Glomerular visceral epithelial cell (primary cell): ENCODE results near the gene RNF217.
A peak's percentile ranks its signal among the peaks of the same experiment; 100 is the strongest.
"Not testable (repeated sequence)": the region's sequence is repeated elsewhere in the genome, so short reads cannot be mapped to it uniquely, and the experiment has no call there.

ENCODE experiments used
- DNase-seq: peaks from one replicate; pipeline ENCODE4 v3.0.0-alpha.2; 2016; ENCODE audit errors: extremely low spot score

Gene RNF217

DNA sequence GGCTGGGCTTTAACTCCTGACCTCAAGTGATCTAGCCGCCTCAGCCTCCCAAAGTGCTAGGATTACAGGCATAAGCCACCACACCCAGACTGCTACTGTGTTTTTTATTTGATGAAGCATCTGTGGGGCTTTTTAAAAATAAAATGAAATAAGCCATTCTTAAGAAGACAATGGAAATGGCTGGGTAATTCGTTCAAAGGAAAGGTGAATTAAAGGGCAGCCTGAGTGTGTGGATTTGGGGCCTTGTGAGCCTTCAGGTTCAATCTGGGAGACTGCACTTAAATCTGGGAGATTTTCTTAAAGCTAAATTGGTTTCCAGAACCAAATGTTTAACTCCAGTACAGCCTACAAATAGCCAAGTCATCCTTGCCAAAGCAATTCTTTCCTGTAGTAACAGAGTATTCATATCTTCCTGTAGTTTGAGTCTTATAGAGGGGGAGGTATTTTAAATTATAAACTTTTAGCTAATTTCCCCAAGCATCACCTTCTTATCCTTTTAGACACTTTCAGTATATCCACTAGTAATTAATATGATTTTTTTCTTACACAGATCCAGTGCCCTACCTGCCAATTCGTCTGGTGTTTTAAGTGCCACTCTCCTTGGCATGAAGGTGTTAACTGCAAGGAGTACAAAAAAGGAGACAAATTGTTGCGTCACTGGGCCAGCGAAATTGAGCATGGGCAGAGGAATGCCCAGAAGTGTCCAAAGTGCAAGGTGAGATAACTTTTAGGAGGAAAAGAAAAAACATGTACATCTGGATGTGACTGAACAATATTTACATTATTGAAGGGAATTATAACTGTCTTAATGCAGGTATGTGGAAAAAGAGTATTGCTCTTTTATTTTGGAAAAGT lies 95.4 kb downstream of the RNF217 start:
- DNase-seq, result no peak

GRCh38 chr6:125058546-125058945 lies 96.3 kb downstream of the RNF217 start:
- DNase-seq, result no peak

- DNase-seq, result no peak
Observed at GRCh38 chr6:125063307-125063706, 101.1 kb downstream of the RNF217 start.

DNA sequence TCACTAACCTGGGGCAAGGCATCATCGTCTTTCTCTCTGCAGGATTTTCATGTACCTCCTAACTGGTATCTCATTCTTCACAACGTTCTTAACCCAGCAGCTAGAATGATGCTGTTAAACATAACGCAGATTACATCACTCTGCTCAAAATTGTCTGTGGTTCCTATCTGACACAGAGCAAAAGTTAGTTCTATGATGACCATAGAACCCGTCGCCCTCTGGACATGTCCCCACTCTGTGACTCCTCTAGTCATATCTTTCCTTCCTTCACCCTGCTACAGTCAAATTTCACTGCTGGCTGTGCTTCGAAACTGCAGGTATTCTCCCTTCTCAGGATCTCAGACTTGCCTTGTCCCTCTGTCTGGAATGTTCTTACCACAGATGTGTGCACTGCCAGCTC lies 103.9 kb downstream of the RNF217 start:
- DNase-seq, result no peak

- peak; percentile 45 for DNase-seq
Observed at GRCh38 chr6:125066964-125067363, 104.7 kb downstream of the RNF217 start.

DNA sequence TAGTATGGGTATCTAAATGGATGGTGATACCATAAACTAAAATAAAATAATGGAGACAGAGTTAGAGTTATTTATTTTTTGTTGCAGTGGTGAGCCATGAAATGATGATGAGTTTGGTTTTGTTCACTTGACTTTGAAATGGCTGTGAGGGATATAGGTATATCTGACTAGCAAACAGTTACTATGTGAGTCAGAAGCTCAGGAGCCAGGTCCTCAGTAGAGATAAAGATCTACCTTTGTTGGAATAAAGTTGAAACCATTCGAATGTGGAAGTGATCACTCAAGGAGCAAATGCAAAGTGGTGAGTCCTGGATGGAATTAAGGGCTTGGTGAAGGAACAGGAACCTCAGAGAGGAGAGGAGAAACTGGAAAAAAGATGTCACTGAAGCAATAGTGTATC lies 105.3 kb downstream of the RNF217 start:
- no peak for DNase-seq

DNA sequence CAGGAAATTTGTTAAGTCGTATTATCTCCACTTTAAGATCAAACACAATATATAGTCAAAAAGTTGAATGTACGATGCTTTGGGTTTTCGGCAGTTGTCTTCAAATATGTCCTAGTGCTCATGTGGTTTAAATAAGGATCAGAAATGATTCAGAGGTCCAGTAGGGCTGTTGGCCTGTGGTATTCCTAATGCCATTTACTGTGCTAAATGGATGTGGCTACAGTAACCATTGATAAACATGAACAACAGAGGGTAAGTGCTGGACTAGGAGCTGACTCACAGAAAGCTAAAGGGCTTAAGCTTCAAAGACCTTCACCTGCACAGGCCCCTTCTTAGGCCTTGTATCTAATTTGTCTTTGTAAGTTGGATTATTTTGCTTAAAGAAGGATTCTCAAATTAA lies 110.8 kb downstream of the RNF217 start:
- DNase-seq, result no peak

DNA sequence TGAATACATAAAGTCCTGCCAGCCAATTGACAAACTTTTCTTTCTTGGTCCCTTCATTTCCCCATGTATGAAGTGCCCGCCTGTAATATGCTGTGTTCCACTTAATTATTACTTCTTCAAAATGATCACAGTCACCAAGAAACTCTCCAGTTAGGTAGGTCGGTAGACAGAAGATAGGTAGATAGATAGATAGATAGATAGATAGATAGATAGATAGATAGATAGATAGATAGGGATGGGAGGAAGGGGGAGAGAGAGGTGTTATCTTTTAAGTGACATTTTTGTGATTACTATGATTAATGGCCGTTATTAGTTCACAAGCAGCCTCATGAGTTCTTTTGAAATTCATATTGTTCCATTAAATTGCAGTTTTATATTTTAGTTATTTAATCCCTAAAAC lies 111.9 kb downstream of the RNF217 start:
- DNase-seq, result no peak

GRCh38 chr6:125075073-125075472 lies 112.8 kb downstream of the RNF217 start:
- not testable (repeated sequence) for DNase-seq

GRCh38 chr6:125075741-125076481 lies 113.7 kb downstream of the RNF217 start:
- DNase-seq, result no peak

DNA sequence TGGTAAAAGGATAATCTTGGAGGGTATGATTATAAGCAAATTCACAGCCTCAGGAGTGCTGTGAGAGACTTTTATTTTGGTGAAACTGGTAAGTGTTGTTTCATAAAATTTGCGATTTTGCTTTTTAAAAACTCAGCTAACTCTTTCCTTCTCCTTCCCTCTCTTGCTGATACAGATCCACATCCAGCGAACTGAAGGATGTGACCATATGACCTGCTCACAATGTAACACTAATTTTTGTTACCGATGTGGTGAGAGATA lies 114.2 kb downstream of the RNF217 start:
- DNase-seq, result no peak

- no peak for DNase-seq
Observed at GRCh38 chr6:125077453-125077852, 115.2 kb downstream of the RNF217 start.

DNA sequence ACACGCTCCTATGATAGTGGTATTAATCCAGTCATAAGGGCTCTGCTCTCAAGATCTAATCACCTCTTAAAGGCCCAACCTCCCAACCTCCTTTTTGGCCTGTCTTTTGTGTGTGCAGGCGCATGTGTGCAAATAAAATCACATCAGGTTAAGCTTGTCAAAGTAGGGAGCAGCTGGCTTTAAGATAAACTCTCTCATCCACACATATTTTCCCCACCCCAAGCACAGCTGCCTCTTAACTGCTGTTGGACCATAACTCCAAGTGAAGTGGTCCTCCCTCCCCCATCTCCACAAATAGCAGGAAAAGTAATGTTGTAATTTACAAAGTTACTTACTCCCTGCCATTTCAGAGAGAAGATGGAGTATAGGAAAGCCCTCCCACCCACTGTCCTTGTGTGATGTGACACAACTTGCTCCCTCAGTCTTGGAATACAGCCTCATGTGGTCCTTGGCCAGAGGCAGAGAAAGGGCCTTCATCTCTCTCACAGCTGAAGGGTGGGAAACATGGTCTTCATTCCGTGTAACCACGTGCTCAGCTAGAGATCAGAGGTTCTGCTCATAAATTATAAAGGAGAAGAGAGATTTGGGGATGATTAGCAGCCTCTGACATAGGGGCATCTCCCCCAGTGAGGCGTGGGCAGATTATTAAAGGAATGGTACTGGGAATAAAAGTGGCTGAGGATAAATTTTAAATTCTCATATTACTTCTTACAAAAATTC lies 116.5 kb downstream of the RNF217 start:
- DNase-seq, result no peak

DNA sequence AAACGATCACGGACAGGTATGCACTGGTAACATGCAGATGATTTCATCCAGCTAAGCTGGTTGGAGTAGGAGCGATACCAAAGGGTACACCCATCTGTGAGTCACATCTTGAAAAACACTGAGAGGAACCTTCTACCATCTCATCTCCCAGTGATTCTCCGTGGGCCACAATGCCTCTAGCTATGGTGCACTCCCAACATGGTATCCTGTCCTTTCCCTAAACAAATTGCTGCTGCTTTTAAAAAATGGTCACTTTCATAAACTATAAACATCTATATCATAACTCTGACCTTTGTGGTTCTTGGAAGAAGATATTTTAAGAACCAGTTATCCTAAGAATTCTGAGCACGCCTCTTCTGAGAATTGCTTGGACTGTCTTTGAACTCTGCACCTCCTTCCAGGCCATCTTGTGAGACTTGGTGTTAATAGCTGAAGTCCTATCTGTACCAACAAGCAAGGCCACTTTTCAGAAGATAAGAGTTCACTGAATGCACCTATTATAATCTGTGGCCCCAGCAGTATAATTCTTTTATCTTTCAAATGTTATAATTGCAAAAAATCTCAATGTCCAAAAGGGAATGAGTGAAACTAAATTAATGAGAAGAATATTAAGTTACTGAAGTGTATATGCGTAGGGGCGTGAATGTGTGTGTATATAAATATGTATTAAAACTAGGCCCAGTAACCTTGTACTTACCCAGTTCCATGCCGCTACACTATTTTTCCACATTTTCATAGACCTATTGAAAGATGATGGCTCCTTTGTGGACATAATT lies 120.9 kb downstream of the RNF217 start:
- no peak for DNase-seq

DNA sequence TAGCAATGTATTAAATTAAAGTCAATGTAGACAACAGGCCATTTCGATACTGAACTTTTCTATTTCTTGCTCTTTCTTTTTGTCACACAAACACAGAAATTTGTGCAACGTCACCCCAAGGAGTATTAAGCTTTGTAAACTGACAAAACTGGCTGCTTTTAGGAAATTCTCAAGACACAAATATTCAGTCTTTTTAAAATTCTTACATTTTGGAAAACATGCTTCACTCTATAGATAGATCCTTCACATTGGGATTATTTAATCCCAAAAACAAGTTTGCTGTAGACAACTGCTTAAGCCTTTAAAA lies 121.4 kb downstream of the RNF217 start:
- DNase-seq, result no peak

DNA sequence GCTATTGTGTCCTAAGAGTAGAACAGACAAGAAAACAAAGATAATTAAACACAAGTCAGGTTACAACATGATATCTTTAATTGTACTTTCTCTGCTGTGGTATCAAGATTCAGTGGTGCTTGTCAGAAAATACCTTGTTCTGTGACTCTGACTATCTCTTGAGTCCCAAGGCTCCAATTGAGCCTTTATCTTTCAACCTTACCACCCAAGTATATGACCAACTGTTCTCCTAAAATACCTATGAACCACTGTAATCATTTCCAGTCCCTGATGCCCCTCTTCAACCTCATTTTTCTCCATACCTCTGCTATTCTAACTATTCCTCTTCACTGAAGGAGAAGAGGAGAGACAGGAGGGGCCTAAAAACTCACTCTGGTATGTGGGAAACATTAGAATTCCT lies 124.5 kb downstream of the RNF217 start:
- no peak for DNase-seq

GRCh38 chr6:125088963-125089362 lies 126.7 kb downstream of the RNF217 start:
- no peak for DNase-seq

DNA sequence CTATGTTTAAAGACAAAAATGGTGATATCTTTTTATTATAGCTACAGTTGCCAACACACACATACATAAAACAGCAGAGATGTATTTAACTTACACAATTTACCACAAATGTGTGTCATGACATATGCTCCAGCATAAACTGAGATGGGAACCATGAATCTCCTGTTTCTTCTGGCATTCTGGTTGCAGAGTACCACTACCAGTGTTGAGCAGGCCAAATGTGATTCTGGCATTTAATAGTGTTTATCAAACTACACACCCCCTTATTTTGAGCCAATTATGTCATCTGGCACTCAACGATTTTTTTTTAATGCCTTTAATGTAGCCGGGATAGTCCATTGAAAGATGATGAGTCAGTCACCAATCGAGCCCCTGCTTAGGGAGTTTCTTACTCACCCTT lies 132.3 kb downstream of the RNF217 start:
- DNase-seq, result no peak

GRCh38 chr6:125095580-125096301 lies 133.5 kb downstream of the RNF217 start:
- DNase-seq, result no peak

- no peak for DNase-seq
Observed at GRCh38 chr6:125097186-125097585, 134.9 kb downstream of the RNF217 start.

GRCh38 chr6:125098253-125098652 lies 136.0 kb downstream of the RNF217 start:
- DNase-seq, result no peak
